Jurkat, Clone E6-1 (cell line): ENCODE data around the gene PCNX3.

Source experiments
- DNase-seq: peaks from one replicate; pipeline ENCODE4 v3.0.0-alpha.2; 2011; ENCODE audit warnings: low read depth, low spot score
- H3K4me3 ChIP-seq: 2 replicates; pipeline ENCODE4 v1.5.1; 2011; ENCODE audit warnings: mild to moderate bottlenecking, low read length, control low read depth, moderate library complexity

PCNX3 gene

DNA sequence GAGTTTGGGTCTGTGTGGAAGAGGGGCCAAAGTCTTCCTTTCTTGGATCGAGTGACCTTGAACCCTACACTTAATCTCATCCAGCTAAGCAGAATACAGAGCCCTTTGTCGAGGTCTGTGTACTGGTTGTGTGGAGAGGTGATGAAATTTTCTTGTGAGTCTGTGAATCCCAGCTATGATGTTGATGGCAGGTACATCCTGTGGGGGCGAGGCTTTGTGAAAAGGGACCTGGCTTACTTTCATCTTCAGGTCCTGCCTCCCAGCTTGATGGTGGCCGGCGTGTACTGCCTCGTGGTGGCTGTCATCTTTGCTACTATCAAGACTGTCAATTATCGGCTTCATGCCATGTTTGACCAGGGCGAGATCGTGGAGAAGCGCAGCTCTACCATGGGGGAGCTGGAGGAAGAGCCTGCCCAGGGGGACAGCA is 1.0 kb downstream of the PCNX3 start:
- DNase-seq, result no peak
- peak overlapping the region; percentile 97 for H3K4me3 ChIP-seq

- no peak for DNase-seq
- peak overlapping the region; percentile 97 for H3K4me3 ChIP-seq
Measured at GRCh38 chr11:65617136-65617850, 1.7 kb downstream of the PCNX3 start.

DNA sequence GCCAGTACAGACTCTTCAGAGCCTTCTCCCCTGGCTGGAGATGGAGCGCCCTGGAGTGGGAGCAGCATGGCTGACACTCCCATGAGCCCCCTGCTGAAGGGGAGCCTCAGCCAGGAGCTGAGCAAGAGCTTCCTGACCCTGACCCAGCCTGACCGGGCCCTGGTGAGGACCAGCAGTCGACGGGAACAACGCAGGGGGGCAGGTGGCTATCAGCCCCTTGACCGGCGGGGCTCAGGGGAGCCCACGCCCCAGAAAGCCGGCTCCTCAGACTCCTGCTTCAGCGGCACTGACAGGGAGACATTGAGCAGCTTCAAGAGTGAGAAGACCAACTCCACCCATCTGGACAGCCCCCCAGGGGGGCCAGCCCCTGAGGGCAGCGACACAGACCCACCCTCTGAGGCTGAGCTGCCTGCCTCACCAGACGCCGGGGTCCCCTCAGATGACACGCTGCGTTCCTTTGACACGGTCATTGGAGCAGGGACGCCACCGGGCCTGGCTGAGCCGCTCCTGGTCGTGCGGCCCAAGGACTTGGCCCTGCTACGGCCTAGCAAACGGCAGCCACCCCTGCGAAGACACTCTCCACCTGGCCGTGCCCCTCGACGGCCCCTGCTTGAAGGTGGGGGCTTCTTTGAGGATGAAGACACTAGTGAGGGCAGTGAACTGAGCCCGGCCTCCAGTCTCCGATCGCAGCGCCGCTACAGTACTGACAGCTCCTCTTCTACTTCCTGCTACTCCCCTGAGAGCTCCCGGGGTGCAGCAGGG is 2.6 kb downstream of the PCNX3 start:
- no peak for DNase-seq
- H3K4me3 ChIP-seq, result no peak overlapping the region

DNA sequence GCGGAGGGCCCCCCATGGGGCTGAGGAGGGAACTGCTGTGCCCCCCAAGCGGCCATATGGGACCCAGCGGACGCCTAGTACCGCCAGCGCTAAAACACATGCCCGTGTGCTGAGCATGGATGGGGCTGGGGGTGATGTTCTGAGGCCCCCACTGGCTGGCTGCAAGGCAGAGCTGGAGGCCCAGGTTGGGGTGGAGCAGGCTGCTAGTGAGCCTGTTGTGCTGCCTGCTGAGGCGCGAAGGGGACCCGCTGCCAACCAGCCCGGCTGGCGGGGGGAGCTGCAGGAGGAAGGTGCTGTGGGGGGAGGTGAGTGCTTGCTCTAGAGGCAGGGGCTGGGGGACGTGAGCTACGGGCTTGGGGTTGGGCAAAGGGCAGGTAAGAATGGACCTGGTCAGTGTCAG is 3.2 kb downstream of the PCNX3 start:
- no peak for DNase-seq
- no peak overlapping the region for H3K4me3 ChIP-seq

GRCh38 chr11:65619281-65619928 is 3.8 kb downstream of the PCNX3 start:
- no peak overlapping the region for H3K4me3 ChIP-seq
- DNase-seq, result no peak

- H3K4me3 ChIP-seq, result no peak overlapping the region
Measured at GRCh38 chr11:65620666-65621065, 5.1 kb downstream of the PCNX3 start.

DNA sequence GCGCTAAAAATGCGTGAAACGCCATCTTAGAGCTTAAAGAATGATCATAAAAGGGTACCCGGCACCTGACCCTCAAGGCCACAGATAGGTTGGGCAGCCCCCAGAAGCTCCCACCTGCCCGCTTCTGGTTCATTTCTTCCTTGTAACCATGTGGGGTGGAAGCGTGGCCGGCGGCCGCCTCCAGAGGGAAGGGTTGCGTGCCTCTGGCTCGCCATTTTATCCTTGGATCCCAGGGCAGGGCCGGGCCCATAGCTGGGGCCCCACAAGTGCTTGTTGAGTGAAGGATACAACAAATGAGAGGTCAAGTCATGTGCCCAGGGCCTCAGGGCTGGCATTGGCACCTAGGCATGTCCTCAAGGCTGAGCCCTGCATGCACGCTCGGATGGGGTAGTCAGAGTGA is 5.9 kb downstream of the PCNX3 start:
- DNase-seq, result no peak
- no peak overlapping the region for H3K4me3 ChIP-seq

More at GRCh38 chr11:65620666-65621065, 5.1 kb downstream of the PCNX3 start:
- no peak for DNase-seq

DNA sequence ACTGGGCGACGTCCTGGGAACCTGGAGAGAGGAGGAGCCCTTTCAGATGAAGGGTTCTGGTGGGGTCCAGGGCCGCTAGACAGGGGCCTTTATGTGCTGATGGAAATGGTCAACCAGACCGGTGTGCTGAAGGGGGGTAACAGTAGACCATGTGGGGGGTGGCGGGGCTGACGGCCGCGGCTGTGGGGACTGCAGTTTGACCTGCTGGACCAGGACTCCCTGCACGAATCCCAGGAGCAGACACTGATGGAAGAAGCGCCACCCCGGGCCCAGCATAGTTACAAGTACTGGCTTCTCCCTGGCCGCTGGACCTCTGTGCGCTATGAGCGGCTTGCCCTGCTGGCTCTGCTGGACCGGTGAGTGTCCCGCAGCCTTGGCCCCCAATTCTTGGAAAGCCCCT is 6.4 kb downstream of the PCNX3 start:
- H3K4me3 ChIP-seq, result no peak overlapping the region
- no peak for DNase-seq

- DNase-seq, result no peak
- H3K4me3 ChIP-seq, result no peak overlapping the region
Measured at GRCh38 chr11:65623177-65623576, 7.6 kb downstream of the PCNX3 start.

DNA sequence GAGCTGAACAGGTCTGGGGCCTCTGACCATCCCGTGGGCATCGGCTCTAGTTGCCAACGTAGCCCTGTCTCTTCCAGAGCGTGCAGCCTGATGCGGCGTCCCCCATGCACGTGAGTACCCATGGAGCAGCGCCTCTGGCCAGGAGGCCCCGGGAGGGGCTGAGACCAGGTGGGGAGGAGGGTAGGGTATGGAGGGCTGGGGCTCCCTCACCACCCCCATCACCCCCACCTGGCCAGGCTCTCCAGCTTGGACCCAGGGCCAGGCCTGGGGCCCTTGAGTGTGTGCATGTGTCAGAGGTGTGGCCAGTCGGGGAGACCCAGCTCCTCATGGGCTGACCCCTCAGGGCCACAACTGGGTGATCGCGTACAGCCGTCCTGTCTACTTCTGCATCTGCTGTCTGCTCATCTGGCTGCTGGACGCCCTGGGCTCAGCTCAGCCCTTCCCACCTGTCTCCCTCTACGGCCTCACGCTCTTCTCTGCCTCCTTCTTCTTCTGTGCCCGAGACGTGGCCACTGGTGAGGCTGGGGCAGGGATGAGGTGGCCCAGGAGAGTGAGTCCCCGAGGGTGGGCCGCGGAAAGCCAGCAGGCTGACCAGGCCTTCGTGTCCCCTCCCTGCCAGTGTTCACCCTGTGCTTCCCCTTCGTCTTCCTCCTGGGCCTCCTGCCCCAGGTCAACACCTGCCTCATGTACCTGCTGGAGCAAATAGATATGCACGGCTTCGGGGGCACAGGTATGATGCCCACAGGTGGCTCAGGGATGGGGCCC is 8.5 kb downstream of the PCNX3 start:
- no peak for DNase-seq

DNA sequence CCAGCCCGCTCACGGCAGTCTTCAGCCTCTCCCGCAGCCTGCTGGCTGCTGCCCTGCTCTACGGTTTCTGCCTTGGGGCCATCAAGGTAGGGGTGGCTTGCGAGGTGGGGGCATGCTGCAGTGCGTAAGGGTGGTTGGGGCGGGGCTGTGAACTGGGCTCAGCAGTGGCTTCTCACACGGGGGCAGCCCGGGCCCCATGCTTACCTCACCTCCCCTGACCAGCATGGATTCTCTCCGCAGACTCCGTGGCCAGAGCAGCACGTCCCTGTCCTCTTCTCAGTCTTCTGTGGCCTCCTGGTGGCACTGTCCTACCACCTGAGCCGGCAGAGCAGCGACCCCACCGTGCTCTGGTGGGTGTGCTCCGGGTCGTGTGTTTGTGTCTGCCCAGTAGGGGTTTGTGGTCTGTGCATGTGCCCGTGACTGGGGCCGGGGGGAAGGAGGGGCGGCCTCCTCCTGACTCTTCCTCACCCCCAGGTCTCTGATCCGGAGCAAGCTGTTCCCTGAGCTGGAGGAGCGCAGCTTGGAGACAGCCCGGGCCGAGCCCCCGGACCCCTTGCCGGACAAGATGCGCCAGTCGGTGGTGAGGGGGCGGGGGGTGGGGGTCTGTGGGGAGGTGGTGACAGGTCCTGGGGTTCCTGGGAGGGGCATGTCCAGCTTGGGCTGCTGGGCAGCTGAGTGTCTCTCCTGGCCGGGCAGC is 9.5 kb downstream of the PCNX3 start:
- no peak for DNase-seq

More for the DNA sequence above, 8.5 kb downstream of the PCNX3 start:
- no peak overlapping the region for H3K4me3 ChIP-seq

DNA sequence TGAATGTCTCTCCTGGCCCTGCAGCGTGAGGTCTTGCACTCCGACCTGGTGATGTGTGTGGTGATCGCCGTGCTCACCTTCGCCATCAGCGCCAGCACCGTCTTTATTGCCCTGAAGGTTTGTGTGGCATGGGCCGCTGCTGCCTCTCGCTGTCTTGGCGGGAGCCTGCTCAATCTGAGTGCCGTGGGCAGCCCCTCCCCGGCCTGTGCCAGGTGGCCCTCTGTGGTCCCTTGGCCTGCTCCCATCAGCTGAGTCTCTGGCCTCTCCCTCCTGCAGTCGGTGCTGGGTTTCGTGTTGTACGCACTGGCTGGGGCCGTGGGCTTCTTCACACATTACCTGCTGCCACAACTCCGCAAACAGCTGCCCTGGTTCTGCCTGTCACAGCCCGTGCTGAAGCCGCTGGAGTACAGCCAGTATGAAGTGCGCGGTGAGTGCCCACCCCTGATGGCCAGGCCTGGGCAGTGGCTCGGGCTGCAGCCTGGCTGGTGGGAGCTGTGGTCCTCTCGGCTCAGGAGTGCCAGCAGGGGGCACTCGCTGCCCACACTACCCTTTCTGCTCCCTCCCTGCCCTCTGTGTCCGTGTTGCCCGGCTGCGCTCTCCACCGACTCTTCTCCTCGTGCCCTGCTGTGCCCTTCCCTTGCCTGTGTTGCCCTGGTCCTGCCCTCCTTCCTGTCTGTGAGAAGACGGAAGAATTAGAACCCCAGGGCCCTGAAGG is 10.2 kb downstream of the PCNX3 start:
- no peak overlapping the region for H3K4me3 ChIP-seq
- DNase-seq, result no peak

More for the DNA sequence above, 9.5 kb downstream of the PCNX3 start:
- no peak overlapping the region for H3K4me3 ChIP-seq

DNA sequence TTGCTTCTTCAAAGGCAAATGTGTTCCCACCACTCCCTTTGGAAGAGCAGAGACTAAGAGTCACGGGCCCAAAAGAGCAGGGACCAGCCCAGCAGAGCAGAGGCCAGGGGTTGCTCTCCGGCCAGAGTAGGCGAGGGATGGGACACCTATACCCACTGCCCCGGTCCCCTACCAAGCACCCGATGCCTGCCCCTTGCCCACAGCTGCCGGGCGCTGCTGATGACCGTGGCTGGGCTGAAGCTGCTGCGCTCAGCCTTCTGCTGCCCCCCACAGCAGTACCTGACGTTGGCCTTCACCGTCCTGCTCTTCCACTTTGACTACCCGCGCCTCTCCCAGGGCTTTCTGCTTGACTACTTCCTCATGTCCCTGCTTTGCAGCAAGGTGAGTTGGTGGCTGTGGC is 11.6 kb downstream of the PCNX3 start:
- DNase-seq, result no peak
- no peak overlapping the region for H3K4me3 ChIP-seq

DNA sequence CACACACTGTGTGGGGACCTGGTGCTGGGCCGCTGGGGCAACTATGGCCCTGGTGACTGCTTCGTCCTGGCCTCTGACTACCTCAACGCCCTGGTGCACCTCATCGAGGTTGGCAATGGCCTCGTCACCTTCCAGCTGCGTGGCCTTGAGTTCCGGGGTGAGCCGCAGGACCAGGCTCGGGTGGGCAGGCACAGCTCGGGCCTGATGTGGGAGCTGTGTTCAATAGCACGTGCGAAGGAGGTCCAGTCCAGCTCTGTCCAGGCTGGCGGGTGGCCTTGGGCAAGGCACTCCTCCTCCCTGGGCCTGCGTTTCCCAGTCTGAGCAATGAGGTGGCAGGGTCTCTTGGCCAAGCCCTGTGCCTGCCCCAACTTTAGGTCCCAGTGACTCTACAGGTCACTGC is 14.0 kb downstream of the PCNX3 start:
- no peak for DNase-seq
- no peak overlapping the region for H3K4me3 ChIP-seq

DNA sequence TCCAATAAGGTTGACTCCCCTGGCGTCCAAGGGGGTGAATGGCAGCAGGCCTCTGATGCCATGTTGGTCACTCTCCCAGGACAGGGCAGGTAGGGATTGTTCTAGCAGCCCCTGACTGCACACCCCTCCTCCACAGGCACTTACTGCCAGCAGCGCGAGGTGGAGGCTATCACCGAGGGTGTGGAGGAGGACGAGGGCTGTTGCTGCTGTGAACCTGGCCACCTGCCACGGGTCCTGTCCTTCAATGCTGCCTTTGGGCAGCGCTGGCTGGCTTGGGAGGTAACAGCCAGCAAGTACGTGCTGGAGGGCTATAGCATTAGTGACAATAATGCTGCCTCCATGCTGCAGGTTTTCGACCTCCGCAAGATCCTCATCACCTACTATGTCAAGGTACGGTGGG is 14.6 kb downstream of the PCNX3 start:
- H3K4me3 ChIP-seq, result no peak overlapping the region
- no peak for DNase-seq

DNA sequence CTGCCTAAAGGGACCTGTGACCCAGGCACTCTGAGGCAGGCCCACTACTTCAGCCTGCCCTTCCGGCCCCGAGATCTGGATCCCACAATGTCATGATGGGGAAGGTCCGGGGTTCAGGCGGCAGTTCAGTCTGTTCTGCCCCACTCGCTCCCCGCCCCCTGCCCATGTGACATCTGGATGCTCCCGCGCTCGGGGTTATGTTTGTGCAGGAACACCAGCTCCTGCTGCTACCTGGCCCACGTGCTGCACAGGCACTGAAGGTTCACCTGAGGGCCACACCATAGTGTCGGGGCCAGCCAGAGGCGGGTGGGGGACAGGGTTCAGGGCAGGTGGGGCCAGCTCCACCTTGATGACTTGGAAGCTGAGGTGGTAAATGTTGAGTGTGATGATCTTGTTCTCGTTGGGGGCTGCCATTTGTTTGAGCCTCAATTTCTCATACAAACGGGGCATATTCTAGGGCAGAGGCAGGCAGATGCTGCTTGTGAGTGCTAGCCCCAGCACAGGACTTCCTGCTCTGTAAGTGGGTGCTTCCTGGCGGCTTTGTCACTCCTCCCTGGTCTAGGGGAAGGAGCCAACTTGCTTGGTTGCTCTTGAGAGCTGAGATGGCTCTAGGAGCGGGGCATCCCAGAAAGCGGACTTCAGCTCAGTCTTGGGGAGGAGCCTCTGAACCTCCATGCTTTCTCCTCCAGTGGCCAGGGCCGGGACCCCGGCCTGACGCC is 18.0 kb downstream of the PCNX3 start:
- H3K4me3 ChIP-seq, result no peak overlapping the region
- no peak for DNase-seq

DNA sequence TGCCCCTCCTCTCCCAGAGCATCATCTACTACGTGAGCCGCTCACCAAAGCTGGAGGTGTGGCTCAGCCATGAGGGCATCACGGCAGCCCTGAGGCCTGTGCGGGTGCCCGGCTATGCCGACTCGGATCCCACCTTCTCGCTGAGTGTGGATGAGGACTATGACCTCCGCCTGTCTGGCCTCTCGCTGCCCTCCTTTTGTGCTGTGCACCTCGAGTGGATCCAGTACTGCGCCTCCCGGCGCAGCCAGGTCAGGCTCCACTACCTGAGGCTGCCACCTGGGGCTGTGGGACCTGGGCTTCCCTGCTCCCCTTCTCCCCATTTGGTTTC is 18.5 kb downstream of the PCNX3 start:
- no peak overlapping the region for H3K4me3 ChIP-seq
- DNase-seq, result no peak

- no peak for DNase-seq
- H3K4me3 ChIP-seq, result no peak overlapping the region
Measured at GRCh38 chr11:65634440-65634839, 18.9 kb downstream of the PCNX3 start.
